MV-4-11 (cell line): ENCODE measurements around the gene CDH23.

Source experiments
- DNase-seq: peaks from one replicate; lab custom pipeline; 2025; lab: John Stamatoyannopoulos, UW

CDH23 gene

DNA sequence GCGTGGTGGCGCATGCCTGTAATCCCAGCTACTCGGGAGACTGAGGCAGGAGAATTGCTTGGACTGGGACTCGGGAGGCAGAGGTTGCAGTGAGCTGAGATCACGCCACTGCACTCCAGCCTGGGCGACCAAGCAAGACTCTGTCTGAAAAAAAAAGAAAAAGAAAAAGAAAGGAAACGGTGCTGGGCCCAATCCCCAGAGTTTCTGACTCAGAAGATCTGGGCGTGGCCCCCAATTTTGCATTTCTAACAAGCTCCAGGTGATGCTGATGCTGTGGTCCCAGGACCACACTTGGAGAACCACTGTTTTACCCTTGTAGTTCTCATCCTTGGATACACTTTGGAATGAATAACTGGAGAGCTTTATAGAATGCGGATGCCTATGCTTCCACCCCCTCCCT lies 243.9 kb downstream of the CDH23 start:
- no peak for DNase-seq

DNA sequence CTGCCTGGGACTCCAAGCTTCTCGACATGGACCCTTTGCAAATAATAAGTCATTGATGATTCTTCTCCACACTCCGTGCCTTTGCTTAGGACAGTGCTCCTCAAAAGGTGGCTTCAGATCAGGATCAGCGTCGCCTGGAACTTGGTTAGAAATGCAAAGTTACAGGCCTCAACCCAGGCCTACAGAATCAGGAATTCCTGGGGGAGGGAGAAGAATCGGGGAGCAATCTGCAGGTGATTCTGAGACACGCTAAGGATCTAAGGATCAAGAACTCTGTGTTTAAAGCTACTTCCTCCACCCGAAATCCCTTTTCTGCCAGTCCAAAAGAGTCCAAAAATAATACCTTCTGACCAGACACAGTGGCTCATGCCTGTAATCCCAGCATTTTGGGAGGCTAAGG lies 244.7 kb downstream of the CDH23 start:
- no peak for DNase-seq

DNA sequence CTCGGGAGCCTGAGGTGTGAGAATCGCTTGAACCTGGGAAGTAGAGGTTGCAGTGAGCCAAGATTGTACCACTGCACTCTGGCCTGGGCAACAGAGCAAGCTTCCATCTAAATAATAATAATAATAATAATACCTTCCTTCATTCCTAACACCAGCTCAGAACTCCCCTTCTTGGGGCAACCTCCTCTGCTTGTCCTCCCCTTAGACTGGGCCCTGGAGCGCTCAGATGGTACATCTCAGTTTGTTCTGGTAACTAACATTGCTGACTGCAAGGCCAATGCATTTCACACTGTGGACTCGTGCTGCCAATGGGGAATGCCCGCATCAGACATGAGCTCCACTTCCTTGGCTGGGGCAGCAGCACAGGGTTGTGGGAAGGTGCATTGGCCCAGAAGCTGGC lies 245.3 kb downstream of the CDH23 start:
- no peak for DNase-seq

DNA sequence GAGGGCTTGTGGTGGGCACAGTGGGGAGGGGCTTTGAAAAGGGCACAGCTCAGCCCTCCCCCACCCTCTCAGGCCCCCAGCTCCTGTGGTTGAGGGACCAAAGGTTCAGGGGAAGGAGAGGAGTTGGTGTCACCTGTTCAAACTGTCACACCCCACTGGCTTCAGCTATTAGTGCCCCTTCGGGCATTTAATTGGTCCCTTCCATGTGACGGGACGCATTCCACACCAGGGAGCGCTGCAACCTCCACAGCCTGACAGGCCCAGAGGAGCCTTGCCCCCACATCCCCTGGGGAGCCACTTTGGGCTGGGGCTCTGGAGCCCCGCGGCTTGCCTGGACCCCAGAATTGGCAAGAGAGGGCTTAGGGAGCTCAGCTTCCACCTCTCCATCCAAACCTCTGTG lies 247.2 kb downstream of the CDH23 start:
- DNase-seq: no peak

DNA sequence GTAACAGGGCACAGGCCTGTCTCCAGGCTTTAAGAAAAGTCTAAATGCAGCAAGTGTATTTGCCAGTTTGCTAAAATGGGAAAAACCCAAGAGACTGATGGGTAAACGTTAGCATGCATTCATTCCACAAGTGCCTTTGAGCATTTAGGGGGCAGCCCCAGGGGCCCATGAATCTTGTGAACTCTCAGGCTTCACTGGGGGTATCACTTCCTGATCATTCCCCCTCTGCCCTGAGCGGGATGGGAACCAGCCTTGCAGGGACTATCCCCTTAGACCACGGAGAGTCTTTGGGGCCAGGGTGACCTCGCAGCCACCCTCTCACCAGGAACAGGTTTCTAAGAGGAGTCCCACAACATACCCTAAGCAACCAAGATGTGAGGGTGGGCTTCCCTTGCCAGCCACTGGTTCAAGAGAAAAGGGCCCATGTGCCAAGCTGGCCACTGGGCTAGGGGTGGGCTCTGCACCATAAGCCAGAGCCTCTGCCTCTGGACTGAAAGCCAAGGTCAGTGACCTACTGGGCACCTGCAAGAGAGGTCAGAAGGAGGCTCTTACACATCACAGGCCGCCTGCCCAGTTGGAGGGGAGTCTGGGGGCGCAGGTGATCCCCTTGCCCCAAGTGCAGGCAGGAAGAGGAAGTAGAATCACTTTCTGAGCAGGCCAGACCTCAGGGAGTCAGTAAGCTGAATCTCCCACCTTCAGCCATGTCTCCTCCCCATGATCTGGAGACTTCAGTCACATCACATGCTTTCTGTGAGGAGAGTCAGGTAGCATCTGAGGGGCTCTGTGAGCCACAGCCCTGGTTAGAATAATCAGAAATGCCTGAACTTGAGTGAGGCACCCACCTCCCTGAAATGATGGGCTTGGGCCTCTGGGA lies 247.8 kb downstream of the CDH23 start:
- DNase-seq: no peak

DNA sequence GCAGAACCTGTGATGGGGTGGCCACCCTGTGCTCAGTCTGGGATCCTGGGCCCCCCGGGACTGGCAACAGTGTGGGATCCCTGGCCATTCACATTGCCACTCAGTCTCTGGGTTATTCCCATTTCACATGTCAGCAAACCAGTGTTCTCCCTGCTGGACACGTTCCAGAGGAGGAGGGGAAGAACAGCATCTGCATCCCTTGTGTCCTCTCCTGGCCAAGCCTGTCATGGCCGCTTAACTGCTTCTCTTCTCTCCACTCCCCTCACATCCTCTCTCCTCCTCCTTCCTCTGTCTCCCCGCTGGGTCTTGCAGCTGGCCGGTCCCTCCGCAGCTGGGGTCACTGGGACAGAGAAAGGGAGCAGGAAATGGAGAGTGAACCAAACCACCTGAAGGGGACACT lies 248.5 kb downstream of the CDH23 start:
- DNase-seq: no peak

DNA sequence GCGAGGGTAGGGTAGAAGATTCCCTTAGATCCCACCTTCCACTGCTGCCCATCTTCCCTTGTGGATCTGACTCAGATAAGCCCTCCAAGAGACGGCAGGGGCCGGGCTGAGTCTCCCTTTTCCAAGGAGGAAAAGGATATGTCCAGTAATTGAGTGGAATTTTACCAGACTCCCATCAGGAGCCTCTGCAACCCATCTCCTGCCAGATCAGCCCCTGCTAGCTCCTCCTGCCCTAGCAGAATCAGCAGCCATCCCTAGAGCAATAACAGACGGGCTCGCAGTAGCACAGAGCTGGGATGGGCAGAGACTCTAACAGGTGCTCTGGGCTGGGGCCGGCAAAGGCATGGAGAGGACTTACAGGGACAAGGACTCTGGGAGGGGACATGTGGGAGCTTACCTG lies 249.3 kb downstream of the CDH23 start:
- DNase-seq: no peak

DNA sequence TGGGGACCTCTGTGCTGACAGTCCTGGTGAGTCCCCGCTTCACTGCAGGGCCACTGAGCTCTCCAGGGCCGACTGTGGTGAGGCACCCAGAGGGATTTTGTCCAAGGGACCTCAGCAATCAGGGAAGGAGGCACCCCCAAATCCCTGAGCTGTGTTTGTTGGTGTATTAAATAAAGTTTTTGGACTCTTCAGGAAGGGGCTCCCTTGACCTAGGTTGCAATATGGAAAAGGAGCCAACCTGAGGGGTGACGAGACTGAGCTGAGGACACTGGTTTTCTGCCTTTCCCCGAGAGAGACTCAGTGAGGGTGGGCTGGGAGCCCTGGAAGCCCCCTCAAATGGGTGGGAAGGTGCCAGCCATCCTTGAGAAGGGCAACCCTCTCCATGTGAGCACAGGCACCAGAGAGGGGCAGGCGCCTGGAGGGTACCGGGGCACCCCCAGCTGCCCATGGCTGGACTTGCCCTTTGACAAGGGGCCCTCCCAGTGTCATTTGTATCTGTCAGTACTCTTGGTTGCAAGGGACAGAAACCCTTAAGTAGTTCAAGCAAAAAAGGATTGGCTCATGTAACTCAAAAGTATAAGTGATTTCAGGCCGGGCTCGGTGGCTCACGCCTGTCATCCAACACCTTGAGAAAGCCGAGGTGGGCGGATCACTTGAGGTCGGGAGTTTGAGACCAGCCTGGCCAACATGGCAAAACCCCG lies 250.0 kb downstream of the CDH23 start:
- DNase-seq: no peak

DNA sequence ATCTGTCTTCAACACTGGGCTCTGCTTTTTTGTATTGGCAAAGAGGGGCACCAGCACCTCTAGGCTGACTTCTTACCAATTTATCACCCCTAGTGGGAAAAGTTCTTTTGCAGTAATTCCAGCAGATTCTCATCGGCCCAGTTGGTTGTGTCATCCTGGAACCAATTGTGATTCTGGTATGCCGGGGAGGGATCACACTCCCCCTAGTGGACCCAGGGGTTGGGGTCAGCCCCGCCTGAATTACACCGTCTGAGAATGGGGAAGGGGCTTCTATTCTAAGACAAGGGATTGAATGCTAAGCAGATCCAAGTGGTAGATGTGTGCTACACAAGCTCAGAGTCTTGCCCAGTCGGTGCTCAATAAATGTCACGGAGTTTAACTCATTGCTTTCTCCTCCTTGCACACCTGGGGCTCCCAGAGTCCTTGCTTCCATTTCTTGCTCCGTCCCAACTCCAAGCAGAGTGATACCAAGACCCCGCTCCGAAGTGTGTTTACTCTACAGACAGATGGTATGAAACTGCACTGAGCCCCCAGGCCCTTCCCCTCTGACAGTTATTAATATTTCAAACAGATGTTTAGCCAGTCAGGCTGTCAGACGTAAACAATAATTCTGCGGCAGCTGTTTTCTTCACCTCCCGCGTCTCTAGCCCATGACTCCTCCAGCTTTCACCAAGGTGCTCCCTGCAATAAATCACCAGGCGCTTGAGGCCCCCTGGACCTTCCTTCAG lies 251.0 kb downstream of the CDH23 start:
- no peak for DNase-seq

DNA sequence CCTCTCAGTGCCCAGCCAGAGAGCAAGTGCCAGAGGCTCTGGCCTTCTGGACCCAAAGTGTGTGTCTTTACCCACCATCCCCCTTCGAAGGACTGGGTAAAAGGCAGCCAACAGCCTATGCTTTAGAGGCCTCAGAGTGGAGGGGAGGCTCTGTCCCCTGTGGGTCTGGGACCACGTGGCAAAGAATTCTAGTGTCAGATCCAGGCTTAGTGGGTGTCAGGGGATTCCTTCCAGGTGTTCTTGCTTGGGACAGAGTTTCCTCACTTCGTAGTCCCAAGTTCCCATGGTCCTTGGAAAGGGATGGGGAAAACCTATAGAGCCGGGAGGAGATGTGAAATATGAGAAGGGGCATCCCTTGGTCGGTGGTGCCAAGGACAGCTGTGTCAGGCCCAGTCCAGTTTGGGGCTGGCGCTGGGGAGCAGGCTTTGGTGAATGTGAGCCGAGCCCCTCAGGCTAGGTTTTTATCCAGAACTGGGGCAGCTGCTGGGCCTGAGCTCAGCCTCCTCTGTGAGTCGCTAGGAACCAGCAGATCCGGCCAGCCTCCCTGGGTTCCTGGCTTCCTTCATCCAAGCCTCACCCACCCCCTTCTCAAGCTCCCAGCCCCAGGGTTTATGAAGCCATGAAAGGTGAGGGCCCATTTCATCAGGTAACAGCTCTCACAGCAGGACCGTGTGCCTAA lies 251.7 kb downstream of the CDH23 start:
- no peak for DNase-seq

DNA sequence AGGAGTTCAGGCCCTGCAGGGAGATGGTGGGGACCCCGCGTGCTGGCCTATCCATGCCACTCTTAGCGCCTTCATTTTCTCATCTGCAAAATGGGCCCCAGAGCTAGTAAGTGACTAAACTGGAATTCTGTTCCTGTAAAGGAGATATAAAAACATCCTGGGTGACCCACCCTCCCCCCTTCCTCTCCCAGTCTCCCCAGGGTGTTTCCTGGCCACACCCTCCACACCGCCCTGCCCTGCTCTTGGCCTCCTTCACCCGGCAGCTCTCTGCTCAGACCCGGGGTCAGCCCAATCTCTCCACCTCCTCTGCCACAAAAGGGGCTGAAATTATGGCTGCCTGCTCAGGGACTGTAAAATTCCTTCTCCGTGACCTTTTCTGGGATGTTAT lies 252.2 kb downstream of the CDH23 start:
- DNase-seq: no peak

DNA sequence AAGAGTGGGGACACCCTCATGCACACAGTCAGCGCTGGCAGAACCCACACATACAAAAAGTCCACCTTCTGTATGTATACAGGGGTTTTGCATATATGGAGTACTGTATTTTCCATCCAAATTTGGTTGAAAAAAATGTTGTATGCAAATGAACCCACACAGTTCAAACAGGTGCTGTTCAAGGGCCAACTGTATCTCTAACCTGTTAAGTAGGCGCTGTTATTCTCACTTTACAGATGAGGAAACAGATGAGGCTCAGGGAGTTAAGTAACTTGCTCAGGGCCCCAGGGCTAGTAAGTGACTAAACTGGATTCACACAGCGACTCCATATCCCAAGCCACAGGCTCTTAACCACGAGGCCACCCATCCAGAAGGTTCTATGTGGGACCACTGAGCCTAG lies 252.9 kb downstream of the CDH23 start:
- DNase-seq: peak; percentile 20

DNA sequence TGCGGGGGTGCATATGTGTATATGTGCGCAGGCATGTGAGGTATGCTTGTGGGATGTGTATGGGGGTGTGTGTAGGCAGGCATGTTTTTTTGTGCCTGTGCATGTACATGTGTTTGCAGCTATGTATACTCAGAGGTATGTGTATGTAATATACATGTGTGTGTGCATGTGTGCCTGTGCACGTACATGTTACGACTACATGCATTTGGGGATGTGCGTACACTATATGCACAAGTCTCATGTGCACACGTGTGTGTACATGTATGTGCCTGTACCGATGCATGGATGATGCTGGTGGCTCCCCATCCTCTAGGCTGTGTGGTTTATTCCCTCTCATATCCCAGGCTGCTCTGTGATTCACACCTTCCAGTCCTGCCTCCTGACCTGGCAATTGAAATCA lies 253.7 kb downstream of the CDH23 start:
- DNase-seq: no peak

DNA sequence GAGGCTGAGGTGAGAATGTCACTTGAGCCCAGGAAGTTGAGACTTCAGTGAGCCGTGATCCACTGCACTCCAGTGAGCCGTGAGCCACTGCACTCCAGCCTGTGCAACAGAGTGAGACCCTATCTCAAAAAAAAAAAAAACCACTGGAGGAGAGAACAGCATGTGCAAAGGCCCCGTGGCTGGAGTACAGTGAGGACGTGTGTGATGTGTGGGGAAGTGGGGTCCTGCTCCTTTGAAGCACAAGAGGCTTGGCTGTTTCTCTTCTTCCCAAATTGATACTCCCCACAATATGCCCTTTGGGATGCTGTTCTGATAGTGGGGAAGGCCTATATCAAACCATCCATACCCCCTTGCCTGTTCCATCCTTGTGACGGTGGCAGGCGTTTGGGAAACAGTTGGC lies 254.7 kb downstream of the CDH23 start:
- DNase-seq: no peak

DNA sequence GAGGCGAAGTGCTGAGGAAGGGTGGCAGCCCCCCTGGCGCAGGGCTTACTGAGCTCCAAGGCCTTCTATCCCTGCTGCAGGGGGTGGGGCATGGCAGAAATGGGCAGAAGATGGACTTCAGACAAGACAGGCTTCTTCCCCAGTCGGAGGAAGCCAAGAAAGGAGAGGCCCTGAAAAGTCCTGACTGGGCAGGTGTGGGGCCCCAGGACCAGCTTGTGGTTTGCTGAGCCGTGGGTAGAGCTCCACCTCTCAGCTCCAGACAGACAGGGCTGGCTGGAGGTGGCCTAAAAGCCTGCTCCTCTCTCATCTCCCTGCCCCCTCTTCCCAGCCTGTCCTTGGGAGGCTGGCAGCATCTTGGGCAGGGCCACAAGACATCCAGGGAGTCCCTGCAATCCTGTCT lies 255.2 kb downstream of the CDH23 start:
- no peak for DNase-seq

DNA sequence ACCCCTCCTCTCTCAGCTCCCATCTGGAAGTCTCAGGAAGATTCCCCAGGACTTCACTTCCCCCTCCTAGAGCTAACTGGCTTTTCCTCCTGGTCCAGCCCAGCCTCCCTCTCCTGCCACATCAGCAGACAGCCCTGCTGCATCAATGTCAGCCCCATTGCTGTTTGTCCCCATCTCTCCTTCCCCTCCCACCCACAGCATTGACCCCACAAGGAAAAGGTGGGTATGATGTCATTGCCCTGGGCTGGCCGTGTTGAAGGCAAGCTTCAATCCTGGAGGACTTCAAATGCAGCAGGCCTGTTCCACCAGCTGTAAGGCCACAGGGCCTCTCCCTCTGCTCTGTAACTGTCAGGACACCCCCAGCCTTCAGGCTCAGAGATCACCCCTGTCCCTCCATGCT lies 256.3 kb downstream of the CDH23 start:
- no peak for DNase-seq

DNA sequence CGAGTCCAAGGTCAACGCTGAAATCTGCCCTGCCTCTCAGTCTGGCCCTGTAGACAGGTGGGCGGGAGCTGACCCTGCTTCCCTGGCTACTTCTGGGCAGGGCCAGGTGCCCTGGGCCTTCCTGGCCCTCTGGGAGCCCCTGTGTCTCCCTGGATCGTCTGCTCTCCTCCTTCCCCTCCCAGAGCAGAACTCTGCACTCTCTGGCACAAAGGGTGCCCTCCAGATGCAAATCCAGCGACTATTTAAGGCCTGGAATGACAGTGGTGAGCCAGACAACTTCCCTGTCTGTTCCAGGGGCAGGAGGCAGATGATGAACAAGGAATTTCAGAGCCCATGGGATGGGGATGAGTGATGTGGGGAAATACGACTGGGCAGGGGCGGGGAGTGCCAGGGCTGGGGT lies 259.5 kb downstream of the CDH23 start:
- DNase-seq: no peak

DNA sequence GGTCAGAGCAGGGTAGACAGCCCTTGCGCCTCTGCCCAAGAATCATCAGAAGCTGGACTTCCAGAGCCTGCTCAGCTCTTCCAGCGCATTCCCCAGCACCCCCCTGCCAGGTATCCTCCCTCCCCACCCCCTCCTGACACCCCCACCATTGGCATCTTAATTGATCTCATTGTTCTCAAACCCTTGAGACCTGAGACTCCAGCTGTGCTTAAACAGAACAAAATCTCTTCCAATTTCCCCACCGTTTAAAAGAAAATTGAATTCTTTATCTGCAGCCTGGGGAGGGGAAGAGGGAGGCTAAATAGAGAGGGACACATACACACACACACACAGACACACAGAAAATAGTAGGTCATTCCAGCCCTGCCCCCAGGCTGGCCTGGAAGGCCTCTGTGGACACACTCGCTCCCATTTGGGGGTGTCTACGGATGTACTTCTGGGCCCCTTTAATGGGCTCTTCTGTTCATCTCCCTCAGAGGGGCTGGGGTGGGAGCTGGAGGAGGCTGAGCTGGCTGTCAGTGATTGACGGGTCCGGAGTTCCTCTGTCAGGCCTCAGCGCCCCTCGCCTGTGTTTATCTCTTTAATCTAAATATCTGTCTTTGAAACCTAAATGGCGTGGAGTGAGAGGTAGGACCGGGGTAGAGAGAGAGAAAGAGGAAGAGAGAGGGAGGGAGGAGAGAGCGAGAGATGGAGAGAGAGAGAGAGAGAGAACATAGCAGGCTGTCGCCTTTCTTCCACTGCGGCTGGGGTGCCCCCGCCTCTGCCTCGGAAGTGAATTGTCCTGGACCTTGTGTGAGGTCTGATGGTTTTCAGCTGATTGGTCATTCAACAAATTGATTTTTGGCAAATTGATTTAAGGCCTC lies 261.1 kb downstream of the CDH23 start:
- DNase-seq: no peak

DNA sequence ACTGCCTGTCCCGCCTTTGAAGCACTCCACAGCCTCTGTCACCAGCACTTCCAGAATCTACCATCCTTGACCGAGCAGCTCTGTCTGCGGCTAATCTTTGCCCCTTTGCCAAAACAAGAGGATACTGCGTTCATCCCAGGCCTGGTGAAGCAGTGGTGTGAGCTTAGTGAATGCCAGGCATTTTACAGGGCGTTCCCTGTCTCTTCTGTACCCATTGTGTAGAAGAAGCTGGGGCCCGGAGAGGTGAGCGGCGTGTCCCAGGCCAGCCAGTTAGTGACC lies 261.7 kb downstream of the CDH23 start:
- DNase-seq: no peak

DNA sequence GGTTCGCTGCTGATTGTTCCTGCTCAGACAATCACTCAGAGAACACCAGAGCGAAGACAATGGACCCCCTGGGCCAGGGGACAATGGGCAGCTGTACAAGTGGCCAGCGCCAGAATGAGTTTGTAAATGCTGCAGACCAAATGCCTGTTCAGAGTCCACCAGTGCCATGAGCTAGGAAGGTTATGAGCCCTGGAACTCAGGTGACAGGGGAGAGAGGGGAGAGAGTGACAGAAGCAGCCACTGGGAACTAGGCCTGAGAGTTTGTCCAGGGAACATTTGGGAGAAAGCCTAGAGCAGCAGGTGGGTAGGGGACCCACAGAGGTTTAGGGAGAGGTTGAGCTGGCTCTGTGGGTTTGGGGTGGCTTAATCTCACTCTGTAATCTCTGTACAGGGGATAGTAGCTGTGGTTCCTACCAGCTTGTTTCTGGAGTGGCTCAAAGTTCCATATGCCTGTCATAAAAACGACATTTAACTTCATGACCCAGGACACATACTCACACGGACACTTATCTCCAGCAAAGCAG lies 262.5 kb downstream of the CDH23 start:
- no peak for DNase-seq

DNA sequence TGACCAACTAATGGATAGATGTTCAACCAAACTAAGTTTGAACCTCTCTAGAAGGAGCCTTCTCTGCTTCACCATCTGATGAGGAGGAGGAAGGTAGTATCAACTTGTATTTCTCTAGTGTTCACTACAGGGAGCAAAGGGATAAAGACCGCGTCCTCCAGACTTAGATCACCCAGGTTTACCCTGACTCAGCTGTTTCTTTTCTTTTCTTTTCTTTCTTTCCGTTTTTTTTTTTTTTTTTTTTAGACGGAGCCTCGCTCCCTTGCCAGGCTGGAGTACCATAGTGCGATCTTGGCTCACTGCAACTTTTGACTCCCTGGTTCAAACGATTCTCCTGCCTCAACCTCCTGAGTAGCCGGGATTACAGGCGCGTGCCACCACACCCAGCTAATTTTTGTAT lies 263.0 kb downstream of the CDH23 start:
- DNase-seq: no peak
